GM18526 (cell line): Measurements from ENCODE around the gene IBTK.

Experiments used
- POLR2A ChIP-seq: IDR thresholded peaks from 3 replicates; pipeline ENCODE4 v1.6.1; 2011; ENCODE audit not compliant: insufficient read length; ENCODE audit errors: extremely low read depth

The IBTK gene

GRCh38 chr6:82196161-82196560 is 51.4 kb downstream of the IBTK start:
- no peak for TF ChIP-seq POLR2A

DNA sequence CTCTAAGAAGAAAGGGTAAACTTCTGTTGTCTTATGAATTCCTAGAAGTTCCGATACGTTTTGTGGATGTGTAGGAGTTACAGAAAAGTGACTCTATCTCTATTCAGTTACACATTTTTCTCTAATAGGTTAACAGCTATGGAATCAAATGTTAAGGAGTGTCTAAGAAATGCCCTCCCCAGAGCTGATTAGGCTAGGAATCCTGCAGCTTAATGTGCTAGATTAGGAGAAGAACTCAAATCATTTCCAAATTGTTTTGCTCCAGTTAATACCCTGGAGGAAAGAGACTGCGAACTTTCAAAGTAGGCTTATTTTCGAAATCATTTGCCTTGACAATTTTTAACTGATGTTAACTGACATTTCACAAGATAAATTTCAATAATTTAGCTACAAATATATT is 51.9 kb downstream of the IBTK start:
- no peak for TF ChIP-seq POLR2A

DNA sequence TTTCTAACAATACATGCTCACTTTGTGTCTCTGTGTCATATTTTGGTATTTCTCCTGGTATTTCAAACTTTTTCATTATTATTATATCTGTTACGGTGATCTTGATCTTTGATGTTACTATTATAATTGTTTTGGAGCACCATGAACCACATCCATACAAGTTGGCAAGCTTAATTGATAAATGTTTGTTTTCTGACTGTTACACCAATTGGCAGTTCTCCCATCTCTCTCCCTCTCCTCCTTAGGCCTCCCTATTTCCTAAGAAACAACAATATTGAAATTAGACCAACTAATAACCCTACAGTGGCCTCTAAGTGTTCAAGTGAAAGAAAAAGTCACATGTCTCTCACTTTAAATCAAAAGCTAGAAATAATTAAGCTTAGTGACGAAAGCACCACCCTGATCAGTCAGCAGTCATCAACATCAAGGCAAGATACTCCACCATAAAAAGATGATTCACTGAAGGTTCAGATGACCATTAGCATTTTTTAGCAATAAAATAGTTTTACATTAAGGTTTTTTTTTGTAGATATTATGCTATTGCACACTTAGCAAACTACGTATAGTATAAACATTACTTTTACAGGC is 61.5 kb downstream of the IBTK start:
- TF ChIP-seq POLR2A = no peak

DNA sequence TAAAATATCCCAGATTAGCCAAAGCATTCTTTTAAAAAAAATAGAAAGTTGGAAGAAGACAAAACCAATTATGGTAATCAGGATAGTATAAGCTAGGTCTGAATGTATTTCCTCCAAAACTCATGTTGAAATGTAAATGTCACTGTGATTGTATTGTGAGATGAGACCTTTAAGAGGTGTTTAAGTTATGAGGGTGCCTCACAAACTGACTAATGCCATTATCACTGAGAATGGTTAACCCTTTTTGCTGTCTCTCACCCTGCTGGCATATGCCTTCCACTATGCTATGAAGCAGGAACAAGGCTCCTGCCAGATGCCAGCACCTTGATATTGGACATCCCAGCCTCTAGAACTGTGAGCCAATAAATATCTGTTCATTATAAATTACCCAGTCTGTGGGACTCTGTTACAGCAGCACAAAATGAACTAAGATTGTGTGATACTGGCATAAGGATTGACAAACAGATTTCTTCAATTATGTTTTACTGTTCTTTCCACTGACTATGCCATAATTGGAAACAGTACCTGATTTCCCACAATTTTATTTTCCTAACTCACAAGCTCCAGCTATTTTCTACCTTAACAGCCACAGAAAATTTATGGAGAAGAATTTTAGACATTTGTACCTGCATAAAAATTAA is 63.8 kb downstream of the IBTK start:
- no peak for TF ChIP-seq POLR2A

DNA sequence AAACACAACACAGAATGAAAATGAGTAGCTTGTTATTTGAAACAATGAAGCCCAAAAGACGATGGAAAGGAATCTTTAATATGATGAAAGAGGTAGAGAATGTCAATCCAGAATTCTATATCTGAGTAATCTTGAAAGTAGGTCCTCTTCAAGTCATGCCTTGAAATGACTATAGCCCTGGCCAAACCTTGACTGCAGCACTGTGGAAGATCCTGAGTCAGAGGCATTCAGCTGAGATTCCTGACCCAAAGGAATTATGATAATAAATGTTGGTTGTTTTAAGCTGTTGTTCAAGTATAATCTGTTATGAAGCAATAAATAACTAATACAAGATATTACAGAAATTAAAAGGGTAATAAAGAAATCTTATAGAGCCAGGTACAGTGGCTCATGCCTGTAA is 64.8 kb downstream of the IBTK start:
- no peak for TF ChIP-seq POLR2A

DNA sequence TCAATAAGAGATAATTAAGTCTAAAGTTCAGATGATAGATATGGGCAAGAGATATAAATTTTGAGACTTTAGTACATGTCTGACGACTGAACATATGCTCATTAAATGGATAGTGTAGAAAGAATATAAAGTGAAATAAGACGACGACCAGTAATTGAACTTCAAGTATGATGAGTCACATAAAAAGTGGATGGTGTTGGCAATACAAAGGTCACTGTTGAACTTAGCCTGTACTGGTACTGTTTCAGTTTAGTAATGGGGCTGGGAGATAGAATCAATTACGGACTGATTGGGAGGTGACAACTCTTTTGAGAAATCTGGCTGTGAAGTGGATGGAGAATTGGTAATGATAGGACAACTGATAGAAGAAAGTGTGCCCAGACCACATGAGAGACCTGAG is 68.1 kb downstream of the IBTK start:
- TF ChIP-seq POLR2A = no peak

- no peak for TF ChIP-seq POLR2A
Observed at GRCh38 chr6:82178759-82179112, 68.8 kb downstream of the IBTK start.

GRCh38 chr6:82178077-82178758 is 69.3 kb downstream of the IBTK start:
- no peak for TF ChIP-seq POLR2A

- no peak for TF ChIP-seq POLR2A
Observed at GRCh38 chr6:82176616-82177015, 70.9 kb downstream of the IBTK start.

- no peak for TF ChIP-seq POLR2A
Observed at GRCh38 chr6:82172594-82172993, 75.0 kb downstream of the IBTK start.

DNA sequence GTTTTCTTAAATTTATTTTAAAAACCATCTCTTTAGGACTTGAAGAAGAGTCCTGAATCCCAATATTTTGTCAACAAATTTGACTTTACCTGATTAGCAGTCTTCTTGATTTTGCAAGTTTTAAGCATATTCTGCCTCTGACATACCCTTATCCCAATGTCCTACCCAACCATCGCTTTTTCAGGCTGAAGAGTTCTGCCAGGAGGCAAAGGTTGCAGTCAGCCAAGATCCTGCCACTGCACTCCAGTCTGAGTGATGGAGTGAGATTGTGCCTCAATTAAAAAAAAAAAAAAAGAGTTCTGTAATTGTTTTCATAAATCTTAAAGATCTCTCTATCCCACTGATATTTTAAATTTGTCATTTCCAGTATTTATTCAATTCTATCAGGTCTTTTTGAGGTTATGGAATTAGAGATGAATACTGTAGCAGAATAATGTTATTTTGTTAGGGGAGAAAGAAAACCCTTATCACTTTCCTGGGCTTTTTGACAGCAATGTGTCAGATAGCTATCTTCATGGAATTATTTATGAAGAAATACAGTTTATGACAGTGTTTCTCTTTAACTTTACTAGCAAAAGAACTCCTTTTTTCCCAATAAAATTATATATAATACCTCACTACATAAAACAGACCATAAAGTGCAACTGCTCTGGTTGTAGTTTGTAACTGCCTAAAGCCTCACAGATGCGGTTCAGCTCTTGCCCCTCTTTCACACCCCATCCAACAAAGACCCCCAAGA is 78.2 kb downstream of the IBTK start:
- no peak for TF ChIP-seq POLR2A

DNA sequence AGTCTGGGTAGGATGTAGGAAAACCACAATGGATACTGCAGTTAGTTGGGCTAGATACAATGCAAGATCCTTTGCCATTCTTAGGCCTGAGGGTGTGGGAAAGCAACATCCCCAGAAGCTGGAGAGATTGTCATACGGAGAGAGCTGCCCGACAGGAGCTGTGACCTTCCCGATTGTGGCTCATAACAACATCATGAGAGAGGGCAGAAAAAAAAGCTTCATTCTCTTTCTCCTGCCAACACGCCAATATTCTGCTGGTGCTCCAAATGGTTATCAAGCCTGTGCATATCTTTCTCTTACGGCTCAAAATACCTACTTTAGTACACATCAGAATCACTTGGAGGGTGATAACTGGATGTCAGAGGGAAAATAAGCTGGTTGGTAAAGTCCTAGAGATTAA is 81.1 kb downstream of the IBTK start:
- no peak for TF ChIP-seq POLR2A

- TF ChIP-seq POLR2A = no peak
Observed at GRCh38 chr6:82160255-82160990, 87.1 kb downstream of the IBTK start.

- TF ChIP-seq POLR2A = no peak
Observed at GRCh38 chr6:82145926-82146452, 101.6 kb downstream of the IBTK start.

- no peak for TF ChIP-seq POLR2A
Observed at GRCh38 chr6:82144852-82145340, 102.6 kb downstream of the IBTK start.

DNA sequence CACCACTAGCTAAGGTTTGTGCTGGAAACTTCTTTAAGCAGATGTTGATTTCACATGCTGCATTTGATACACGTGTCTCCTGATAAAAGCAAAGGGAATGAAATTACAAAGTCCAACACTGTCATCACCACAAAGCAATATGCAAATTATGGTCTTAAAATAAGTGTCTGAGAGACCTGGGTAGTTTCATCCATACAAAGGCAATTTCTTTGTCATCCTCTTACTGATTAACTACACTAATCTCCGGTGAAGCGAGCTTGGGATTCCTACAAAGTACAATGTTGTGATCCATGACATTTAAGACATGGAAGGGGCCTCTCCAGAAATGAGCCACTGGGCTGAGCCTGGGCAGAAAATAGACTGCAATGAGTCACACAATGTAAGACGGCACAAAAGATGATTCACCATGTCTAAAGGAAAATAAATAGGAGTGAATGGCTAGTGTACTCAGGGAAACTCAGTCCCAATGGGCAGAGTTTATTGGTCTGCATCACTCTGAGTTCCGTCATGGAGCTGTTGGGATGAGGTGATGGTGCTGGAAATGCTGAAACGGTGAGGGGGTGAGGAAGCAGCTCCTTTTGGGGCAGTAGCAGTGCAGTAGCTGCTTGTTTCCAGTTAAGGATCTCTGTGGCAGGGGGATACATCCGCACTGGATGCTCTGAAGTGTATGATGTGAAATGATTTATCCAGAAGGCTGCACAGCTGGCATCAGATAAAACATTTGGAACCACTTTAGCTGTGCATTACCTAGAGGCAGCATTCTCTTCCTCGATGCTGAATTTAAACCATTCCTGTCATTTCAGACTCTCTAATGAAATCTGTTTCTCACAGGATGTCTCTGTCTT is 103.3 kb downstream of the IBTK start:
- TF ChIP-seq POLR2A = no peak
